ENCODE data around the gene PCLAF.
"Not testable (repeated sequence)": the region's sequence is repeated elsewhere in the genome, so short reads cannot be mapped to it uniquely, and the experiment has no call there.

The PCLAF gene

DNA sequence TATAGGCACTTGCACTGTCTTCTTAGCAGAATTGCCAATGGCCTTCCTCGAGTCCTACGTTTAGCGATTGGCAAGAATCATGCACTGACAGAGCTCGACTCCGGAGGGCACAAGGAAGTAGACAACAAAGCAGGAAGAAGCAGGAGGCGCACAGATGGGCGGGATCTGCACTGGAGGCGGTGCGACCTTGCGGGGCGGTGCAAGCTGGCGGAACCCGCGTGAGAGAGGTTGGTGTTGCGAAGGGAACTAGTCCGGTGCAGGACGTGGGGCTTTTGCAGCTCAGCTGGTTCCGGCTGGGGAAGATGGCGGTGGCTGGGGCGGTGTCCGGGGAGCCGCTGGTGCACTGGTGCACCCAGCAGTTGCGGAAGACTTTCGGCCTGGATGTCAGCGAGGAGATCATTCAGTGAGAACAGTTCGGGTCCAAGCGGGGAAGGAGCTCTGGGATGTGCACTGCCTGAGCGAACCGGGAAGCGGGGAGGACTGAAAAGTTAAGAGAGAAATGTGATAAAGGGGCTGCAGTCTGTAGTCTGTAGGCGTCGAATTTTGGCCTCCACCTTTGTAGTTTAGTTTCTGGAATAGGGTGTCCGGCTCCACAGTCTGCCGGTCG is 6.4 kb upstream of the PCLAF start, which contains the start of gene TRIP4:
TRIP4 (plus strand) TSS at position 275 of the 607 bp plus-strand sequence; CDS start at position 303, 28 bp downstream.
- H3K4me3 ChIP-seq (IDR thresholded peaks at IDR 0.05; ENCODE audit: insufficient read depth, low read depth, low read length), result no peak within 1 kb of the TSS
- H3K27me3 ChIP-seq (ENCODE audit: insufficient read depth, low read depth), result no peaks in the 10 kb centered on the region
- peak within 1 kb of the TSS; percentile 48; the same call in 1 of the 2 replicates for H3K9ac ChIP-seq
- H3K36me3 ChIP-seq (ENCODE audit: insufficient read depth), result no peaks in the 10 kb centered on the region
- H3K4me2 ChIP-seq, result peak within 1 kb of the TSS; percentile 62
- H3K79me2 ChIP-seq (ENCODE audit: insufficient read depth, low read depth), result peaks cover 17% of the 10 kb centered on the region
- peak within 1 kb of the TSS; percentile 67 for H3K27ac ChIP-seq
- H2AFZ ChIP-seq (ENCODE audit: low read depth), result peak within 1 kb of the TSS; percentile 76
- no peaks in the 10 kb centered on the region for H4K20me1 ChIP-seq (ENCODE audit: insufficient read depth)
- H3K4me1 ChIP-seq (ENCODE audit: low read depth, poor library complexity, severe bottlenecking), result peaks cover 10% of the 10 kb centered on the region
- TF ChIP-seq, protein P1, sequence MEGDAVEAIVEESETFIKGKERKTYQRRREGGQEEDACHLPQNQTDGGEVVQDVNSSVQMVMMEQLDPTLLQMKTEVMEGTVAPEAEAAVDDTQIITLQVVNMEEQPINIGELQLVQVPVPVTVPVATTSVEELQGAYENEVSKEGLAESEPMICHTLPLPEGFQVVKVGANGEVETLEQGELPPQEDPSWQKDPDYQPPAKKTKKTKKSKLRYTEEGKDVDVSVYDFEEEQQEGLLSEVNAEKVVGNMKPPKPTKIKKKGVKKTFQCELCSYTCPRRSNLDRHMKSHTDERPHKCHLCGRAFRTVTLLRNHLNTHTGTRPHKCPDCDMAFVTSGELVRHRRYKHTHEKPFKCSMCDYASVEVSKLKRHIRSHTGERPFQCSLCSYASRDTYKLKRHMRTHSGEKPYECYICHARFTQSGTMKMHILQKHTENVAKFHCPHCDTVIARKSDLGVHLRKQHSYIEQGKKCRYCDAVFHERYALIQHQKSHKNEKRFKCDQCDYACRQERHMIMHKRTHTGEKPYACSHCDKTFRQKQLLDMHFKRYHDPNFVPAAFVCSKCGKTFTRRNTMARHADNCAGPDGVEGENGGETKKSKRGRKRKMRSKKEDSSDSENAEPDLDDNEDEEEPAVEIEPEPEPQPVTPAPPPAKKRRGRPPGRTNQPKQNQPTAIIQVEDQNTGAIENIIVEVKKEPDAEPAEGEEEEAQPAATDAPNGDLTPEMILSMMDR (conservative IDR thresholded peaks at IDR 0.05; ENCODE audit: low read depth, low read length), result peak; percentile 19; the same call in 1 of the 2 replicates

DNA sequence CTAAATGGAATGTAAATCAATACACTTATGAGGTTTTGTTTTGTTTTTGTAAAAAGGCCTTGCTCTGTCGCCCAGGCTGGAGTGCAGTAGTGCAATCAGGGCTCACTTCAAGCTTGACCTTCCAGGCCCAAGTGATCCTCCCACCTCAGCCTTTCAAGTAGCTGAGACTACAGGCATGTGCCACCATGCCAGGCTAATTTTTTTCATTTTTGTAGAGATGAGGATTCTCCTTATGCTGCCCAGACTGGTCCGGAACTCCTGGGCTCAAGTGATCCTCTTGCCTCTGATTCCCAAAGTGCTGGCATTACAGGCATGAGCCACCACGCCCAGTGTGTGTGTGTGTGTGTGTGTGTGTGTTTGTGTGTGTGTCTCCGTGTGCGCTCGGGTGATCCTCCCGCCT is 5.0 kb upstream of the PCLAF start:
- Histone ChIP-seq H2AFZ (ENCODE audit: low read depth) (no peak overlapping the region), H4K20me1 (ENCODE audit: insufficient read depth) (no peaks in the 10 kb centered on the region), H3K9ac (no peak overlapping the region), H3K4me1 (ENCODE audit: low read depth, poor library complexity, severe bottlenecking) (peaks cover 19% of the 10 kb centered on the region), H3K27ac (no peak overlapping the region), H3K79me2 (ENCODE audit: insufficient read depth, low read depth) (peaks cover 17% of the 10 kb centered on the region), H3K4me2 (no peak overlapping the region), H3K36me3 (ENCODE audit: insufficient read depth) (no peaks in the 10 kb centered on the region), H3K4me3 (IDR thresholded peaks at IDR 0.05; ENCODE audit: insufficient read depth, low read depth, low read length) (no peak overlapping the region), H3K27me3 (ENCODE audit: insufficient read depth, low read depth) (no peaks in the 10 kb centered on the region)
- TF ChIP-seq, protein P1 (conservative IDR thresholded peaks at IDR 0.05; ENCODE audit: low read depth, low read length), result no peak

DNA sequence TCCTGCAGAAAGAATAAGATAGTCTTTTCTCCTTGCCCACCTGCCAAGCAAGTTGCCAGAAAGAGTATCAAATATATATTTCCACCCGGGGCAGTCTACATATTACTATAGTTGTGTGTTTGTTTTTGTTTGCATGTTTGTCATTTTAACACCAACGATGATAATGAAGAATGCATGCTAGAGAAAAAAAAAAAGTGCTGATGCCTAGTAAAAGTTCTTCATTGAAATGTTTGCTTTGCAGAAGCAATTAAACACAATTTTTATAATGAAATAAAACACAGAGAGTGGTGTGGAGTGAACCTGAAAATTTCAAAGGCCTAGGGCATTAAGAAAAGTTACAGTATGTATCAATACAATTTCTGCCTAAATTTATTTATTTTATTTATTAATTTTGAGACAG is 2.5 kb upstream of the PCLAF start:
- peaks cover 29% of the 10 kb centered on the region for H3K4me1 ChIP-seq (ENCODE audit: low read depth, poor library complexity, severe bottlenecking)
- H3K36me3 ChIP-seq (ENCODE audit: insufficient read depth), result no peaks in the 10 kb centered on the region
- no peak overlapping the region for H3K9ac ChIP-seq
- no peaks in the 10 kb centered on the region for H4K20me1 ChIP-seq (ENCODE audit: insufficient read depth)
- no peaks in the 10 kb centered on the region for H3K27me3 ChIP-seq (ENCODE audit: insufficient read depth, low read depth)
- H3K4me3 ChIP-seq (IDR thresholded peaks at IDR 0.05; ENCODE audit: insufficient read depth, low read depth, low read length), result no peak overlapping the region
- no peak overlapping the region for H3K27ac ChIP-seq
- peaks cover 31% of the 10 kb centered on the region for H3K79me2 ChIP-seq (ENCODE audit: insufficient read depth, low read depth)
- TF ChIP-seq, protein P1 (conservative IDR thresholded peaks at IDR 0.05; ENCODE audit: low read depth, low read length), result no peak
- no peak overlapping the region for H2AFZ ChIP-seq (ENCODE audit: low read depth)
- no peak overlapping the region for H3K4me2 ChIP-seq

DNA sequence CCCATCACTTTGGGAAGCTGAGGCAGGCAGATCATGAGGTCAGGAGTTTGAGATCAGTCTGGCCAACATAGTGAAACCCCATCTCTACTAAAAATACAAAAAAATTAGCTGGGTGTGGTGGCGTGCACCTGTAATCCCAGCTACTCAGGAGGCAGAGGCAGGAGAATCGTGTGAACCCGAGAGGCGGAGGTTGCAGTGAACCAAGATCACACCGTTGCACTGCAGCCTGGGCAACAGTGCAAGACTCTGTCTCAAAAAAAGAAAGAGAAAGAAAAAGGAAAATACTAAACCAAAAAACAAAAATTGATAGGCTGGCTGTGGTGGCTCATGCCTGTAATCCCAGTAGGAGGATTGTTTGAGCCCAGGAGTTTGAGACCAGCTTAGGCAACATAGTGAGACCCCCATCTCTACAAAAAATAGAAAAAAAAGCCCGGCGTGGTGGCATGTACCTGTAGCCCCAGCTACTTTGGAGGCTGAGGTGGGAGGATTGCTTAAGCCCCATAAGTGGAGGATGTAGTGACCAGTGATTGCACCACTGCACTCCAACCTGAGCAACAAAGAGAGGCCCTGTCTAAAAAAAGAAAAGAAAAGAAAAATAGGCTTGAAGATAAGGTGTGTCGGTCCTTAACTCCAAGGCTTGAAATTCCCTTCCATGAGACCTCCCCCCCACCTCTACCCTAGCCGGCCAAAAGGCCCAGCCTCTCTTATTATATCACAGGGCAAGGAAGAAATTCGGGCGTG is 941 bp downstream of the PCLAF start:
- Histone ChIP-seq H3K27ac (peak overlapping the region; percentile 25; the same call in 1 of the 2 replicates), H3K79me2 (ENCODE audit: insufficient read depth, low read depth) (peaks cover 21% of the 10 kb centered on the region)
- H3K27me3 ChIP-seq (ENCODE audit: insufficient read depth, low read depth), result not testable (repeated sequence)

More for the DNA sequence above, 941 bp downstream of the PCLAF start:
- Histone ChIP-seq H2AFZ (ENCODE audit: low read depth) (peak overlapping the region; percentile 80), H3K9ac (peak overlapping the region; percentile 75), H3K4me1 (ENCODE audit: low read depth, poor library complexity, severe bottlenecking) (peaks cover 25% of the 10 kb centered on the region), H3K4me2 (peak overlapping the region; percentile 67)
- not testable (repeated sequence) for H3K4me3 ChIP-seq (IDR thresholded peaks at IDR 0.05; ENCODE audit: insufficient read depth, low read depth, low read length); H4K20me1 ChIP-seq (ENCODE audit: insufficient read depth); H3K36me3 ChIP-seq (ENCODE audit: insufficient read depth)
